Calu3 (cell line): ENCODE measurements around the gene SLC13A1. TPM values are rescaled to one million over a fixed set of nuclear protein-coding genes. Genes with fewer than 3 reads are reported as not detected.

ENCODE experiments used
- BruUV-seq: library from RNA; stranded (reverse); fragments of 400-500 nt; replicated peaks from 2 replicates; lab custom pipeline; 2021; lab: Mats Ljungman, UMichigan
- CTCF ChIA-PET: fragments of 300-600 bp; sonication (Branson Sonifier 250); formaldehyde crosslinking; loops from one replicate; lab custom pipeline; 2022; ENCODE audit warnings: antibody characterized with exemption; lab: Charles Lee
- DNase-seq: peaks from one replicate; pipeline ENCODE4 v3.0.0; 2022
- H3K27ac Mint-ChIP-seq: one replicate; pipeline ENCODE4 v1.8.0; 2022; ENCODE audit warnings: mixed read lengths; ENCODE audit not compliant: unreplicated experiment
- H3K27me3 Mint-ChIP-seq: one replicate; pipeline ENCODE4 v1.8.0; 2022; ENCODE audit warnings: mixed read lengths; ENCODE audit not compliant: unreplicated experiment
- H3K36me3 Mint-ChIP-seq: one replicate; pipeline ENCODE4 v1.8.0; 2022; ENCODE audit warnings: mild to moderate bottlenecking, moderate library complexity, mixed read lengths; ENCODE audit not compliant: insufficient read depth, unreplicated experiment
- H3K4me1 Mint-ChIP-seq: one replicate; pipeline ENCODE4 v1.8.0; 2022; ENCODE audit warnings: mild to moderate bottlenecking, low read depth, mixed read lengths; ENCODE audit not compliant: unreplicated experiment
- H3K4me3 Mint-ChIP-seq: one replicate; pipeline ENCODE4 v1.8.0; 2022; ENCODE audit warnings: mild to moderate bottlenecking, low read depth, moderate library complexity, mixed read lengths; ENCODE audit not compliant: unreplicated experiment
- H3K9me3 Mint-ChIP-seq: one replicate; pipeline ENCODE4 v1.8.0; 2022; ENCODE audit warnings: low read depth, mixed read lengths; ENCODE audit not compliant: unreplicated experiment
- intact Hi-C: fragments of 100-400 bp; cut with micrococcal nuclease; formaldehyde crosslinking; loops from one replicate; pipeline ENCODE4 v1.10.0; 2022; ENCODE audit not compliant: unreplicated experiment
- total RNA-seq: library from RNA; stranded (reverse); gene quantifications from 2 replicates; pipeline ENCODE4 v1.2.3, GENCODE V29; 2022
- TF ChIP-seq, protein P1 (sequence below): fragments of 200-600 bp; IDR thresholded peaks from one replicate; pipeline ENCODE4 v1.8.0; 2022; ENCODE audit warnings: antibody characterized with exemption; ENCODE audit not compliant: unreplicated experiment

The SLC13A1 gene
- total RNA-seq, 1 experiment from 2014 or later = not detected

DNA sequence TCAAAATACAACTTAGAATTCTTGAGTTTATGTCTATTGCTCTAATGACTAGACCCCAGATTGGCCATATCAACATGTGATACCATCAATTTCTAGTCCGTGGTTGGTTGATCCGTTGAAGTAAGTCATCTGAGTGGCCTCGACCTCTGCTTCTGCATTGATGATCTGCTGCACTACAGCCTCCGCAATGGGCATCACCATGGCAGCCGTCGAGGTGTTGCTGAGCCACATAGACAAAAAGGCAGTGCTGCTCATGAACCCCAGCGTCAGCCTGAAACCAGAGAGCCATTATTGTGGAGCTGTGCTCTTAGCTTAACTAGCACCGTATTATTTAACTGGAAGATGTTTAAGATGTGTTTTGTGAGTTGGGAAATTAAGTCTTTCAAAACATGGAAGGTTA lies 30.7 kb downstream of the SLC13A1 start:
- no peak overlapping the region for H3K27ac Mint-ChIP-seq
- H3K9me3 Mint-ChIP-seq = no peaks in the 10 kb centered on the region
- CTCF ChIA-PET = no interaction called here
- H3K36me3 Mint-ChIP-seq = no peaks in the 10 kb centered on the region
- no peak overlapping the region for H3K4me3 Mint-ChIP-seq
- H3K27me3 Mint-ChIP-seq = no peaks in the 10 kb centered on the region
- intact Hi-C loops = no loop called here
- DNase-seq = no peak
- peaks cover 9% of the 10 kb centered on the region for H3K4me1 Mint-ChIP-seq
- BruUV-seq = no TSS peak
- TF ChIP-seq, protein P1, sequence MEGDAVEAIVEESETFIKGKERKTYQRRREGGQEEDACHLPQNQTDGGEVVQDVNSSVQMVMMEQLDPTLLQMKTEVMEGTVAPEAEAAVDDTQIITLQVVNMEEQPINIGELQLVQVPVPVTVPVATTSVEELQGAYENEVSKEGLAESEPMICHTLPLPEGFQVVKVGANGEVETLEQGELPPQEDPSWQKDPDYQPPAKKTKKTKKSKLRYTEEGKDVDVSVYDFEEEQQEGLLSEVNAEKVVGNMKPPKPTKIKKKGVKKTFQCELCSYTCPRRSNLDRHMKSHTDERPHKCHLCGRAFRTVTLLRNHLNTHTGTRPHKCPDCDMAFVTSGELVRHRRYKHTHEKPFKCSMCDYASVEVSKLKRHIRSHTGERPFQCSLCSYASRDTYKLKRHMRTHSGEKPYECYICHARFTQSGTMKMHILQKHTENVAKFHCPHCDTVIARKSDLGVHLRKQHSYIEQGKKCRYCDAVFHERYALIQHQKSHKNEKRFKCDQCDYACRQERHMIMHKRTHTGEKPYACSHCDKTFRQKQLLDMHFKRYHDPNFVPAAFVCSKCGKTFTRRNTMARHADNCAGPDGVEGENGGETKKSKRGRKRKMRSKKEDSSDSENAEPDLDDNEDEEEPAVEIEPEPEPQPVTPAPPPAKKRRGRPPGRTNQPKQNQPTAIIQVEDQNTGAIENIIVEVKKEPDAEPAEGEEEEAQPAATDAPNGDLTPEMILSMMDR = no peak

DNA sequence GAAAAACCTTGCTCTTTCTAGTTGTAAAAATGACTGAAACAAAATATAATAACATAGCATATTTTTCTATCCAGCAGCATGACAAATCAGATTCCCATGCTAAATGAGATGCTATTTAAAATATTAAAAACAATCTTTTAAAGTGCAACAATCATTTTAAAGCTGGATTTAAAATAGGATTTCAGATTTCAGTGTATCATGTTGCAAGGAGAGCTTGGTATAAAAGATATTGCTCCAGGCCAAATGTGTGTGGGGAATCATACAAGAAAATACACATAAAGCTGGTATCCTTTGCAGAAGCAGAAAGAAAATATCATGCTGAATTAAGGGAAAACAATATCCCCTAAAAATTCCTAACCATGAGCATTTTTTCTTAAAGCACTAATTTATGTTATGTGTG lies 42.2 kb downstream of the SLC13A1 start:
- no peak overlapping the region for H3K27ac Mint-ChIP-seq
- intact Hi-C loops = no loop called here
- no peak overlapping the region for H3K4me3 Mint-ChIP-seq
- TF ChIP-seq, protein P1 = no peak
- no peaks in the 10 kb centered on the region for H3K9me3 Mint-ChIP-seq
- no peaks in the 10 kb centered on the region for H3K36me3 Mint-ChIP-seq
- no peak for DNase-seq
- H3K27me3 Mint-ChIP-seq = no peaks in the 10 kb centered on the region
- CTCF ChIA-PET = no interaction called here
- H3K4me1 Mint-ChIP-seq = peaks cover 13% of the 10 kb centered on the region
- no TSS peak for BruUV-seq

DNA sequence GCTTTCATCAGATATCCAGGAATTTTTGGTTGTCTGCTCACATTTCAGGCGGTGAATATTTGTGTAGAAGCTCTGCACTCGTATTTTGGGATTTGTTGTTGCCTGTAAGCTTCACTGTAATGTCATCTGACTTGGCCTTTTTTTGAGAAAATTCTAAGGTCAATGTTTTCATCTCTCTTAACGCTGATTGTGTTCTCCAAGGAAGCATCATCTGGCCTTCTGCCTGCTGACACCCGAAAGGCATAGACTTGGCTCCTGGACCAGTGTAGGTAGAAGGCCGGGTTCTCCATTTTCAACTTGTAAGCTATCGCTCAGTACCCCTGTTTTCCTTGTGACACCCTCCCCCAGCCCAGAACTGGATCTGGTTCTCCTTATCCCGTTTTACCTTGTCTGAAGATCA lies 44.2 kb downstream of the SLC13A1 start:
- H3K27ac Mint-ChIP-seq = no peak overlapping the region
- BruUV-seq = no TSS peak
- H3K36me3 Mint-ChIP-seq = no peaks in the 10 kb centered on the region
- no peaks in the 10 kb centered on the region for H3K9me3 Mint-ChIP-seq
- no peak overlapping the region for H3K4me3 Mint-ChIP-seq
- no peaks in the 10 kb centered on the region for H3K27me3 Mint-ChIP-seq
- no peak for DNase-seq
- intact Hi-C loops = loop anchor here (2.0 kb wide), 4 partner anchors 85 to 353 kb away; partner anchors contain the start of gene CADPS2
- CTCF ChIA-PET = interaction anchor here (0.5 kb wide), 1 partner anchor 212 kb away, joined by 3 read pairs; no protein-coding TSS in a partner anchor
- TF ChIP-seq, protein P1 = no peak
- H3K4me1 Mint-ChIP-seq = peaks cover 13% of the 10 kb centered on the region

DNA sequence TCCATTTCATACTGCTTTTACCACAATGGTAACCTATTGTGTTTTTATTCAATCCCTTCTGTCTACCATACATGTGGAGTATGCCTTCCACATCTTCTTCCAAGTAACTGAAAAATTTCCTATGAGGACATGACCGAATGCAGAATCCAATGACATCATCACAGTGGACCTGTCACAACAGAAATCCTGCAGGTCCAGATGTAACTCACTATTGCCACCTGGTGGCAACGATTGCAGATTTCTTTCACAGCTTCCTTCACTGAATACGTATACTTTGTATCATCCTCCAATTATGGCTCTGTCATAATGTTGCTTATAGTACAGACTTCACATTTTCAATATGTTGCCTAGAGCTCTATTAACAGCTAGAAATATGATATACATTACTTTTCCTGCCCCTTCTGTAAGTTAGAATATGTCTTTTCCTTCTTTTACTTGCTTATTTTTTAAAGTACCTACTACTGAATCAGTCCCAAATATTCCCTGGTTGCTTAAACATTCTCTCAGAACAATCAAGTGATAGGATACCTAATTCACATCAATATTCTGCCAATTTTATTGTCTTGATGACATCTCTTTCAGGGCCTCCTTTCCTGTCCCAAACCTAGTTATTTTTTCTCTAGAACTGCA lies 45.4 kb downstream of the SLC13A1 start:
- Mint-ChIP-seq H3K9me3 (no peaks in the 10 kb centered on the region), H3K27me3 (no peaks in the 10 kb centered on the region), H3K27ac (no peak overlapping the region), H3K4me1 (peaks cover 1% of the 10 kb centered on the region), H3K36me3 (no peaks in the 10 kb centered on the region), H3K4me3 (no peak overlapping the region)
- CTCF ChIA-PET = interaction anchor here (0.9 to 1.4 kb wide), 3 partner anchors 213 to 604 kb away, joined by 3 to 8 read pairs (median 6); no protein-coding TSS in a partner anchor
- TF ChIP-seq, protein P1 = peak; percentile 76
- no TSS peak for BruUV-seq
- intact Hi-C loops = loop anchor here (2.0 to 5.0 kb wide), 5 partner anchors 84 to 602 kb away; partner anchors contain the start of gene CADPS2
- DNase-seq = peak; percentile 82
